ENCODE data around the gene CCDC192.
A peak's percentile ranks its signal among the peaks of the same experiment; 100 is the strongest.
"Not testable (repeated sequence)": the region's sequence is repeated elsewhere in the genome, so short reads cannot be mapped to it uniquely, and the experiment has no call there.

Gene CCDC192

DNA sequence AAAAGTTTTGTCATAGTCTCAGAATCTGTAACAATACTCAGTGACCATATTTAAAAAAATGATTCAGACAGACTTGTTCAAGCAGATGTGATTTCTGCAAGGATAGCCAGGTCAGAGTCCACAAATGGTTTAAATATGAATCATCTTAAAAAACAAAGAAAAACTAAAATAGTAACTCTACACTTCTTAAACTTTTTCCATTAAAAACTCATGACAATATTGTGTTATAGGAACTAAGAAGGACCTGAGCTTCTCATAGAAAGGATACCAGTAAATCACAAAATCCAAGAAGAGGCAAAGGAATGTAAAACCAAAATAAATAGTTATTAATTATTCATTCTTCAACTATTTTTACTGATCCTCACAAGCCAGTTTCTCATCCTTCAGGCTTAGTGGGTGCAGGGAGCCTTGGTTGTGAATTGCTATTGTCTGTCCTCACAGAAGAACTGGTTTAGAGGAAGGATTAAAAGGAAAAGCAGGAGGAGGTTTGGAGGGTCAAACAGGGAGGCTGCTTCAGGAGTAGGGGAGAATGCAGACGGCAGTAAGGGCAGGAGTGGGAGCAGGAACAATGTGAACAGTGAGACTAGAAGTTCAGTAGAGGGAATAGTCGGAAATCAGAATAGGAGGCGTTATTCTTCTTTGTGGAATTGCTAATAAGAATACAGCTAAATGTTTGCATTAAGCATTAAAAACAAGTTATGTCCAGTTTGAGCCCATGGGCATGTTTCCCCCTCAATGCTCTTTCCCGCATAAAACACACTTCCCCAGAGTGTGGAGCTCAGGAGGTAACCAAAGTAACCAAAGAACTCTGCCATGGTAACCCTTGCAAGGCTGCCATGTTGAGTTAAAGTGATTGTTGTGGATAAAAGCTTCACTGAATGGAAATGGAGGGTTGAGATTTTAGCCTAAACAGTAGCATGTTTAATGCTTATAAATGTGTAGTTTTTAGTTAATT, 110.7 kb downstream of the CCDC192 start:
- no peak for DNase-seq

DNA sequence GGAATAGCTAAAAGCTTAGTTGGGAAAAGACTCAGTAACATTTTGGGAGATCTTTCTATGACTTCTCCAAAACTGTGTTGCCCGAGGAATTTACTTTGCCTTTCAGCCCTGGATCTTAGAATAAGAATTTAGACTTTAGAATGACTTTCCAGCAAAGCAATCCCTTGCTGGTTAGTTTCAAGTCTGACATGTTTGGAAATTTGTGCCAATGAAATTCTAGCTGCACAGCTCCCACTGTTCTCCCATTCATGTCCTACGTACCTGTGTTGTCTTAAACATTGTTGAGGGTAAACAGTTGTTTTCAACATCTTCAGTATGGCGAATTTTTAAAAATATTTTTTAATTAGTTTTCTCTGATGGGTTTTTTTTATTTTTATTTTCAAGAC, 111.4 kb downstream of the CCDC192 start:
- DNase-seq = no peak

DNA sequence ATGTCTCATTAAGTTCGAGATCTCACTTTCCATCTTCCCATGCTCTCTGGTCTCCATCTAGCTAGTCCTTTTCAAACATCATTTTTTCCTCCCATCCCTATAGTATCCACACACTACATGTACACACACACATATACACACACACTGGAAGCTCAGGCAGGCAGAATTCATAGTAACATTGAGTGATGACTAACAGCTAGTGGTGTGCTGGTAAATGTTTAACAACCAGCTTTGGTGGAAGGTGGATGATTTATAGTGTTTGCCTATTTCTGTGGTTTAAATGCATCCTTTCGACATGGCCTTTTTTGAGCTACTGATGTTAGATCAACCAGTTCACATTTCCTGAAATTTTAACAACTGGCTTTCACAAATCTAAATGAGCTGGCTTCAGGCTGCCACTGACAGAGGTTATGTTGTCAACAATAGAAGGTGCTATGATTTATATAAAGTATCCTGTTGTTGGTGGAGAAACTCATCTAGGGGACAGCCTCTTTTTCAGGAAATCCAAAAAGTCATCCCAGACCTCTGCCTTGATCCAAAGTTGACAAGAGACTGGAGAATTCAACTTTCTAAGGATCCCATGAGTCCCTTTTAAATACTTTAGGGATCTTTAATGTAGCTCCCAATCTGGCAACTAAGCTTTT, 117.8 kb downstream of the CCDC192 start:
- DNase-seq = no peak

DNA sequence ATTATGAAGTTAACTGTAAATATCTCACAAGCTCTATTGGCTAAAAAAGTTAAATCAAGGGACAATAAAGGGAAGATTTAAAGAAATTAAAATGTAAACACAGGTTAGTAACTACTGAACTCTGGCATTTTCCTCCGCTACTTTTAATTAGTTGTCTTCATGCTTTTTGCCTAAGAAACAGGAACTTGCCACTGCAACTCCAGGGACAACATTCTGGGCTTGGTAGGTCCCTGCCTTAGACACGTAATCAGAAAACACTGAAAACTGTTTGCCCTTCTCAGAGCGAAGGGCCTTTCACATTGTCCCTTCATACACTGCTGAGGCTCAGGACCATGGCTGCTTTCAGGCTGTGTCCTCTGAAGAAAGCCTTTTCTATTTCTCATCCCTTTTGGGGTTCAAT, 118.7 kb downstream of the CCDC192 start:
- DNase-seq = no peak

DNA sequence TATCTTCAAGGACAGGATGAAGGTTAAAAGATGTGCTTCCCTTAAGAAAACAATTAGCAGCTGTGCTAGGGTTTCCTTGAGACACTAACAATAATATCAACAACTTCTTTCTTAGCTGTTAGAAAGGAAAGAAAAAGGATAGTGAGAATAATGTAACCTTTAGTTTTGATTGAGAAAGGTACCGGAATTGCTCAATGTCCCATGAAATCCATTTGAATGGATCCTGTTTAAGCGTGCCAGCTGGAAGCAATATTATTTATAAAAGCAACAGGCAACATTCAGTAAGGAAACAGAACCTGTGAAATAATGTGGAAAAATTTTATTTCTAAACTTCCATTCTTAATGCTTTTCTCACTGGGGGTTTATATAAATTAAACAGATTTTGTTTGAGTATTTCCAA, 120.9 kb downstream of the CCDC192 start:
- no peak for DNase-seq

DNA sequence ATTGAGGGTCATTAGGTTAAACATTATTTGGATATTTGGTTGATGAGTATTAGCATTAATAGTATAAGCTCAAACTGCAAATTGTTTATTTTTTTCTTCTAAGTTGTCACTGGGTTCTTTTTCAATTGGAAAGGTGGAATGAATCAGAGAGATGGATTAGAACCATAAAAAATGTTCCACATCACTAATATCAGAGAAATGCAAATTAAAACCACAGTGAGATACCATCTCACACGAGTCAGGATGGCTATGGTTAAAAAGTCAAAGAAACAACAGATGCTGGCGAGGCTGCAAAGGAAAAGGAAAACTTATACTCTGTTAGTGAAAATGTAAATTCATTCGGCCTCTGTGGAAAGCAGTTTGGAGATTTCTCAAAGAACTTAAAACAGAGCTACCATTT, 122.8 kb downstream of the CCDC192 start:
- DNase-seq = no peak

DNA sequence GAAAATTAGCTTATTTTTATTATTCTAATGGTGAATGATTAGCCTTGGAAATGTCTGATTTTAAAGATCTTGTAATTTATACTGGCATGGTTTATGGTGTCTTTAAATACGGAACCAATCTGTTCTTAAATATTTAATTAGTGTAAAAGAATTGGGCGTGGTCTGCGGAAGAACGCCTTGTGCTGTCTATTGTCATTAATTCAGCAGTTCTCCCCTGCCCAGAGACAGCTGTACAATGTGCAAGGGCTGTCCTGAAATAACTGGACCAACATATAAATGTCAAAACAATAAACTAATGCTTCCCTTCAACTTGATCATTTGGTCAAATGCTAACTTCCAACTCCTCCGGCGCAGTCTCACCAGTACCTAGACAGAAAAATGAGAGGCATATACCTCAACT, 124.3 kb downstream of the CCDC192 start:
- DNase-seq = no peak

DNA sequence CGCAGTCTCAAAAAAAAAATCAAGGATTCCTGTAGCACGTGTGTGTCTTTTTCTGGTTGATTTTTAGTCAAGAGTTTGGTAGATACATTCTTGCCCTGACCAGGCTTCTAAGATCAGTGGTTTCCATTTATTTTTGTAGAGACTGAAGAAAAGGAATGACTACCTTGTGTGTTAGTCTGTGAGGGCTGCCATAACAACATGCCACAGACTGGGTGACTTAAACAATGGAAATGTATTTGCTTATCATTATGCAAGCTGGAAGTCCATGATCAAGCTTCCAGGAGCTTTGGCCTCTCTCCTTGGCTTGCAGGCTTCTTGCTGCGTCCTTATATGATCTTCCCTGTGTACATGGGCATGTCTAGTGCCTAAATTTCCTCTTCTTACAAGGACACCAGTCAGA, 127.0 kb downstream of the CCDC192 start:
- DNase-seq = no peak

DNA sequence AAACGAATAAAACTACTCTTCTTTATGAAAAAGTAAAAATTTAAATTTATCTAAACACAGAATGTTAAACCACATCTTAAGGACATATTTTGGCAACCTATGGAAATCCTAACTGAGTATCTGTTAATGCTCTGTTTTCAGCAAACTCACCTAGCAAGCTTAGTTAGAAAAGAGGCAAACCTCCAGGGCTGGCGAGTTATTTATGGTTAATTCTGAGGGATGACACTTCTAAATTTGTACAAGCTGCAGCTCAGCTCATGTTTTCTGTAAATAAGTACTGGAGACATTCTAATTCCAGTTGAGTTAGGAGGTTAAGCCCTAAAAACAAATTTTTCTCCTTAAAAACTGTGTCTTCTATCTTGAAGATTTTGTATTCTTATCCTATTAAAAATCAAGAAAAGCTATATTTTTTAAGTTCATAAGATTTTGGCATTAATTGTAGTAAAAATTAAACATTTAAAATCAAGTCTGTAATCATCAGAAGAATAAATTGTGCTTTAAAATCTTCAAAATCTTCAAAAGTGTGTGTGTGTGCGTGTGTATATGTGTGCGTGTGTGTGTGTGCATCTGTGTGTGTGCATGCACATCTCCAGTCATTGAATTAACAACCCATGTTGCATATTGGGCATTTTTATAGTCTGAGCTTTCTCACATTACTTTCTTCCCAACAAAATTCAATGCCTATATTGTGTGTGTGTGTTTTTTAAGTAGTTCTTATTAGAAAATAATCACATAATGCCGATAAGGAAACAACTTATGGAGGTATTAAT, 127.8 kb downstream of the CCDC192 start:
- no peak for DNase-seq

DNA sequence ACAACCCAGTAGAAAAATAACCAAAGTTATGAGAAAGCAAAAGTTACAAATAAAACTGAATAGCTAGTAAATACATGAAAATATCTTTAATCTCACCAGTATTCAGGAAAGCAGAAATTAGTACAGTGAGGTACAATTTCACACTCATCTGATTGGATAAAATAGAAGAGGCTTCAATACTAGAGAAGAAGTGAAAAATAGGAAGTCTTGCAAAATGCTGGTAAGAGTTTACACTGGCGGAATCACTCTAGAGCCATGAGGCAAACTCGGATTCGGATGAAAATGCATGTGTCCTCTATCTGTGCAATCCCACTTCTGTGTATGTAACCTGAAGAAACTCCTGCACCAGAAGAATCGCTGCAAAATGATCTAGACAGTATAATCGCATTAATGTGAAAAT, 128.9 kb downstream of the CCDC192 start:
- DNase-seq = no peak

DNA sequence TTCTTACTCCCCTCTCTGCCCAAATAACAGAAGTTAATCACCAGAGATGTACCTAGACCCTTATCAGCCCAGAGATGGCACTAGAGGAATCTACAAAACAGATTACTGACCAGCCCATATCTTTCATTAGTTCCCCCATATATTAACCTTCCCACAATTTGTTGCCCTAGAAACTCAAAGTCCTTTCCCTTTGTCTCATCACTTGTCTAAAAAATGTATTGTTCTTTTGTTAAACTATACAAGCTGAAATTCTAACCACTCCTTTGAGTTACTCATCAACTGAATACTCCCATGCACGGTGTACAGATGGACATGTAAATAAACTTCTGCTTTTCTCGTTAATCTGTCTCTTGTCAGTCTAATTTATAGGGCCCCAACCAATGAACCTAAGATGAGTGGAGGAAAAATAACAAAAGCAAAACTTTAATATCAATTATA, 130.9 kb downstream of the CCDC192 start:
- DNase-seq = no peak

DNA sequence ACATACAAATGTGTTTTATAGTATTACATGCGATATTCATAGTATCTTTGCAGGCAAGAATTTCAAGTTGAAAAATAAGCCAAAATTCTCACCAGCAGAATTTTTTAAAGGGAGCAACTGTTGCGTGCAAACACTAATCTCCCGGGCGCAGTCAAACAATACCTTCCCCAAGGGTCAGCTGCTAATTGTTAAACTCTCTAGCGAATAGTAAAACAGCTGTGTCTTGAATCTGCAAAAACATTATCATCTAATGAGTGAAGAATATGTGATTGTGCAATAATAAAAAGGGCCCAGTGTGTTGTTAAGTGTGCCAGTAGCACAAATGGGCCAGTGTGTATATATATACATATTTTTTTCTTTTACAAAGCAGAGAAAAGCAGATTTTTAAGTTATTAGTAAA, 131.4 kb downstream of the CCDC192 start:
- no peak for DNase-seq

DNA sequence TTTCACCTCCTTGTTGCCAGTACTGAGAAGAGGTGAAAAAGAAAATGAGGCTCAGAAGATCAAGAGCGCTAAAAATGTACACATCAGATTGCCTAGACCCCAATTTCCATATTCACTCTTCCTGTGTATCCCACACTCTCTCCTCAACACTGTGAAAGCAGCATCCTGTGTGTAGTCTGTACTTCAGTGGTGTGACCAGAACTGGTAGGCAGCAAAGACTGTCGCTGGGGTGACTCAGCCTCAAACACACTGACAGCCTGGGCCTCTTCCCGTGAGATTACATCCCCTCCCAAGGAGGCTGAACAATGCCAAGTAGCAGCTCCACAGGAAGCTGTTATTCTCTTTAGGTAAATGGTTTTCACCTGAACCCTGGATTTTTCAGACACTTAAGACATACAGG, 135.5 kb downstream of the CCDC192 start:
- no peak for DNase-seq

DNA sequence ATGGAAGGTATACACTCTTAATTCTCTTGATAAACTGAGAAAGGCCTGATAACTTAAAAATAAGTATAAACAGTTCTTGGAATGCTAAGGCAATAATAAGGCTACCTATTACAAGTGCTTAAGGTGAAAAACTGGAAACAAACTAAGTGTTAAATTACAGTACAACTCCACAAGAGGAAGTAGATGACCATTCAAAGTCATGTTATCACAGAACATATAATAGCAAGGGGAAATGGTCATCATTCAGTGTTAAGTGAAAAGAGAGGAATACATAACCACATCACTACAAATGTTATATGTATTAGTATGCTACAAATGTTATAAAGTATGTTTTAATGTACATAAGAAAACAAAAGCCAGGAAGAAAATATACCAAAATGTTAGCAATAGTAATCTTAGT, 135.9 kb downstream of the CCDC192 start:
- DNase-seq = no peak

DNA sequence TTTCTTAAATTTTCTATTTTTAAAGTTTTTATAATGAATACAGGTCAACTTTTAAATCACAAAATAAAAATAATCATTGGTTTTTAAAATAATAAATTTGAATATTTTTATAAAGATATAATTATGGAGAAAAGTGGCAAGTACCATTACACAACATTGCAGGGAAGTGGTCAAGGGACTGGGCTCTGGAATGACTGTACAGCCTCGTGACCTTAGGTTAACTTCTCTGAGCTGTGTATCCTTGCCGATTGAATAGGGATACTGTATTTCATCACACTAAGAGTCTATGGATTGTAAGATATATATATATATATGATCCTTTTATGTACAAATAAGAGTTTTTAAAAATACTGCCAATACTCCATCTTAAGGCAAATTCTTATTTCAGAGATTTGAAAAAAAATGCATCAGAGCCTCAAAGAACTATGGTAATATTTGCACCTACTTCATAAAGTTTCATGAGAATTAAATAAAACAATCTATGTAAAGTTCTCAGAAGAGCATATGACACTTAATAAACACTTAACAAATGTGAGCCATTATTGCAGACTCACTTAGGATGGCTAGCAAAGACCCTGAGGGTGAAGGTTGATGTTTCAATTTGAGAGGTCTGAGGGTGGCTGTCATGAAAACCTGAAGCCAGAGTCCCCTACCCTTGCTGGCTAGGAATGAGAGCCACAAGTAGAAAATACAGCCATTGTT, 136.5 kb downstream of the CCDC192 start:
- DNase-seq = no peak

DNA sequence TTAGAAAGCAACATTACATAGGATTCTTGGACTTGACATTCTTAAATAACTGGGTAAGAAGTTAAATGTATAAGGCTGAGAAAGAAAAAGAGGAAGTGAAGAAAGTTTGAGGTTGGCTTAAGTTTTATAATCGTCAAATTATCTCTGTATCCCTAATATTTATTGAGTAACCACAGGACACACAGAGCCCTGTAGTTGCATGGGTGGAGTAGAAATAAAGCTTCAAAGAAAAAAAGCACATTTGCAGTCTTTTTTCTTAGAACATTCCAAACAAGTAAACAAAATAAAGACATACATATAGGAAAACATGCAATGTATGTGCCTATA, 137.0 kb downstream of the CCDC192 start:
- no peak for DNase-seq

DNA sequence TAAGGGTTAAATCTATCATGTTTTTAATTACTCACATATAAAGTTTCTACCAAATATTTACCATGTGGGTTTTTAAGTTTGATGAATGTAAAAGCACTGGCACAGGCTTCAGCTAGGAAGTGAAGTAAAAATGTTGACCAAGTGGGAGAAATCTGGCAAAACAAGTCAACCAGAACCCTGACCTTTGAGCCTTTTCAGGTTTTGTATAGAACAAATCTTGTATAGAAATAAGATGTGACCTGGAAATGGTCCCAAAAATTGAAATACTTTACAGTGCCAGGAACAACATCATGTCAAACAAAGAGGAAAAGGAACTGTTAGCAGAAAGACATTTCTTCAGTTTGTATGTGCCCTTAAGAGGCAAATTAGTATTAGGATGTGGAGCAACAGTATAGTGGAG, 137.6 kb downstream of the CCDC192 start:
- no peak for DNase-seq

DNA sequence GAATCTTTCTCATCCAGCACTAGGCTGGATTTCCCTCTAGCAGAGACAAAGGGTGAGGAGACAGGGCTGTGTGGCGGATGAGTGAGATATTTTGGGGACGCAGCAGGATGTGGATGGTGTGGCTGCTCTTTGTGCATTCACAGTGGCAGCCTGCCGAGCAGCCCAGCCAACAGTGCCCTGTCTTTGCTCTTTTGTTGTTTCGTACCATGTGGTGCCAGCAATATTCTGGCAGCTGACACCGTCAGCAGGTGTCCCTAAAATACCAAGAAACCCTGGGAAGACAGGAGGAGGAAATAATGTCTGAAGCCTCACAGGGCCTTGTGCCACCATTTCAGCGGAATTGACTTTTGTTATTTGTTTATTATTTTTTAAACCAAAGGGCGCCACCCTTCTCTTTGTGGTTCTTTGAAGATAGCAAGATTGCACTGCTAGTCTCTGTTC, 141.4 kb downstream of the CCDC192 start:
- peak; percentile 7 for DNase-seq

DNA sequence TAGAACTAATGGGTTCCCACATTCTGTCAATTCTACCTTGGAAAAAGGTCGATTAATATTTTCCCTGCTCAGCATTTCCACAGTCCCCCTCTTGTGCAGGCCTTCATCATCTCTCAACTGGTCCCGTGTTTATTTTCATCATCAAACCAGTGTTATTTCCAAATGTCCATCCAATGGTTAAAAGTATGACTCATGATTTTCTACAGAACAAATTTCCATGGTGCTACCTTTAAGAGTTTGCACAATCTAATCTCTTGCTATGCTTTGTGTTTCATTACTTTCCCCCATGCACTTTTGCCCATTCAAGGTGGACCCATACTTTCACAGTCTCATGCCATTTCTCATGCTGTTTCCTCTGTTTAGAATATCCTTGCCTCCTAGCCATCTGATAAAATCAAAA, 143.7 kb downstream of the CCDC192 start:
- DNase-seq = no peak

DNA sequence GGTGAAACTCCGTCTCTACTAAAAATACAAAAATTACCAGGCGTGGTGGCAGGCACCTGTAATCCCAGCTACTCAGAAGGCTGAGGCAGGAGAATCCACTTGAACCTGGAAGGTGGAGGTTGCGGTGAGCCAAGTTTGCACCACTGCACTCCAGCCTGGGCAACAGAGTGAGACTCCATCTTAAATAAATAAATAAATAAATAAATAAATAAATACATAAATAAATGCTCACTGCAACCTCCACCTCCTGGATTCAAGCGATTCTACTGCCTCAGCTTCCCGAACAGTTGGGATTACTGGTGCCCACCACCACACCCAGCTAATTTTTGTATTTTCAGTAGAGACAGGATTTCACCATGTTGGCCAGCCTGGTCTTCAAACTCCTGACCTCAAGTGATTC, 144.4 kb downstream of the CCDC192 start:
- DNase-seq = not testable (repeated sequence)

DNA sequence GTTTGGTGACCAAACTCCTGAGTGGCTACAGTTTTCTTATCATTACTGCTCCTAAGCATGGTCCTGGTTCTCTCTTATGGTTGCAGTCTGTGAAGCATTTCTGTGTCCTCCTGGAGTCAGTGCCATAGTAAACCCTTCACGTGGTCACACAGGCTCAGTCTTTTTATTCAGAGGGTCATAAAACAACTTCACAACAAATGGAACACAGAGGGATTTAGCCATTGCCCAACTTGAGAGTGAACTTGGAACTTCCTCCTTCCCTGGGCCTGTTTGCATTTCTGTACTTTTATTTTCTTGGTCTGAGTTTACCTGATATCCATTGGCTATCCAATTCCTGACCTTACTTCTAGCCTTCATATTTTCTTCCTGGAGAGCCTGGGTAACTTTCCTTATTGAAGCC, 144.9 kb downstream of the CCDC192 start:
- no peak for DNase-seq

DNA sequence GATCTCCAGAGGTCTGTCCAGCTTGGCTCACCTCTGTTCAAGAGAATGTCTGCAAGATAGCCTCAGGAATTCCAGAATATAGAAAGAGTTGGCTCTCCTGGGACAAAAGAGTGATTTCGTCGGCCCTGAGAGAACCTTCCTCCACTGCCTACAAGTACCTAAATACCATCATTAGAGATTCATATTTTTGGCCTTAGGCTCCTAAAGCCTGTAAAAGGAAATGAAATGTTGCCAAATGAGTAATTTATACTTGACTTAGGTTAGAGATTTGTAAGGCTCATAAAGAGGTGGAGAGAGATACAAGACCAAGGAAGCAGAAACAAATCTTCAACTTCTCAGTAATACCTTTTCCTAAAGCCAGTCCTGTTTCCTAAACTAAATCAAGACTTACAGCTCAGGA, 146.2 kb downstream of the CCDC192 start:
- no peak for DNase-seq

DNA sequence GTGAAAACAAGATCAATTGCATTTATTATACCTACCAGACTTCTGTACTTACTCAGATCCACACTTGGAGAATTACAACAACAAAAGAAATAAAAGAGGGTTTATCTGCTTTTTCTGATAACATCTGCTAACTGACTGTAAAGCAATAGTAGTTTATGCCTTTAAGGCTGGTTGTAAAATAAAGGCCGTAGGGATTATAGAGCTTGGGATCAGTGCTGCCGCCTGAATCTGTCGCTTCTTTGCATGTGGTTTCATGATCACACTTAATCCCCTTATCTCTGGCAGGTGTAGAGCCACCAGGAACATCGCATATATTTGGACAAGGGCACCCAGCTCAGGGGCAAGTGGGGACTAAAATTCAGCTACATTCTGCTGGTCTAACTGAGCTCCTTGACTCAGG, 146.7 kb downstream of the CCDC192 start:
- no peak for DNase-seq

Measured in NCI-H1092 (cell line).